GM23338 (cell line): Measurements from ENCODE around the gene ZBTB37. TPM values are rescaled to one million over a fixed set of nuclear protein-coding genes. Genes with fewer than 3 reads are reported as not detected.

Experiments
- ATAC-seq: fragments of 200-7000 bp; cut with Tn5 transposase; 3 replicates; pipeline ENCODE4 v1.9.1; 2020
- DNase-seq: peaks from one replicate; pipeline ENCODE4 v3.0.0-alpha.2; 2015; ENCODE audit warnings: low spot score
- H2AFZ ChIP-seq: fragments of 200-600 bp; sonication (generic); 2 replicates; pipeline ENCODE4 v1.8.0; 2016; ENCODE audit warnings: antibody characterized with exemption, mild to moderate bottlenecking, moderate library complexity
- H3F3A ChIP-seq: fragments of 200-600 bp; sonication (generic); replicated peaks from 2 replicates; pipeline ENCODE4 v1.8.0; 2017; ENCODE audit warnings: antibody characterized with exemption, mixed run types, low read depth
- H3K27ac ChIP-seq: fragments of 200-600 bp; sonication (generic); 2 replicates; pipeline ENCODE4 v1.6.1; 2016; ENCODE audit warnings: low read depth
- H3K27me3 ChIP-seq: fragments of 200-600 bp; sonication (generic); 2 replicates; pipeline ENCODE4 v1.8.0; 2016; ENCODE audit warnings: mild to moderate bottlenecking, mixed run types, moderate library complexity; ENCODE audit not compliant: insufficient read depth
- H3K36me3 ChIP-seq: fragments of 200-600 bp; sonication (generic); 2 replicates; pipeline ENCODE4 v1.8.0; 2016; ENCODE audit warnings: mild to moderate bottlenecking; ENCODE audit not compliant: insufficient read depth
- H3K4me1 ChIP-seq: fragments of 200-600 bp; sonication (generic); 2 replicates; pipeline ENCODE4 v1.8.0; 2016; ENCODE audit warnings: mild to moderate bottlenecking, moderate library complexity; ENCODE audit not compliant: insufficient read depth
- H3K4me2 ChIP-seq: fragments of 200-600 bp; sonication (generic); 2 replicates; pipeline ENCODE4 v1.7.1; 2017; ENCODE audit warnings: mixed run types
- H3K4me3 ChIP-seq: fragments of 200-600 bp; sonication (generic); 2 replicates; pipeline ENCODE4 v1.6.1; 2016; ENCODE audit warnings: mixed run types
- H3K79me2 ChIP-seq: fragments of 200-600 bp; sonication (generic); replicated peaks from 2 replicates; pipeline ENCODE4 v1.8.0; 2017; ENCODE audit warnings: mild to moderate bottlenecking; ENCODE audit not compliant: insufficient read depth
- H3K9me2 ChIP-seq: fragments of 200-600 bp; sonication (generic); 2 replicates; pipeline ENCODE4 v1.8.0; 2017; ENCODE audit not compliant: insufficient read depth
- H4K20me1 ChIP-seq: fragments of 200-600 bp; sonication (generic); replicated peaks from 2 replicates; pipeline ENCODE4 v1.8.0; 2017; ENCODE audit warnings: mild to moderate bottlenecking; ENCODE audit not compliant: insufficient read depth
- H3K27ac Mint-ChIP-seq: 2 replicates; pipeline ENCODE4 v1.8.0; 2020; ENCODE audit warnings: inconsistent platforms, mild to moderate bottlenecking, moderate library complexity, mixed read lengths
- H3K27me3 Mint-ChIP-seq: 3 replicates; pipeline ENCODE4 v1.8.0; 2022; ENCODE audit warnings: low read depth, mild to moderate bottlenecking, moderate library complexity, mixed read lengths, inconsistent platforms; ENCODE audit not compliant: insufficient read depth, poor library complexity
- H3K36me3 Mint-ChIP-seq: 3 replicates; pipeline ENCODE4 v1.8.0; 2021; ENCODE audit warnings: low read depth, mild to moderate bottlenecking, inconsistent platforms, moderate library complexity, mixed read lengths
- H3K4me1 Mint-ChIP-seq: 3 replicates; pipeline ENCODE4 v1.8.0; 2020; ENCODE audit warnings: mild to moderate bottlenecking, inconsistent platforms, mixed read lengths
- H3K4me3 Mint-ChIP-seq: 3 replicates; pipeline ENCODE4 v1.8.0; 2021; ENCODE audit warnings: moderate library complexity, mild to moderate bottlenecking, inconsistent platforms, mixed read lengths
- H3K9me3 Mint-ChIP-seq: 3 replicates; pipeline ENCODE4 v1.8.0; 2020; ENCODE audit warnings: moderate library complexity, mild to moderate bottlenecking, inconsistent platforms, mixed read lengths
- CREB1 ChIP-seq: fragments of 250-450 bp; sonication (Bioruptor Pico); IDR thresholded peaks from 2 replicates; pipeline ENCODE4 v1.5.0; 2020; ENCODE audit warnings: low read depth, mild to moderate bottlenecking, moderate library complexity
- EZH2 ChIP-seq: fragments of 200-600 bp; sonication (generic); IDR thresholded peaks from one replicate; pipeline ENCODE4 v1.8.0; 2017; ENCODE audit warnings: antibody characterized with exemption, mild to moderate bottlenecking, low read depth; ENCODE audit not compliant: unreplicated experiment
- JUNB ChIP-seq: IDR thresholded peaks from one replicate; pipeline ENCODE4 v1.6.1; 2016; ENCODE audit warnings: antibody characterized with exemption; ENCODE audit not compliant: unreplicated experiment
- NANOG ChIP-seq: IDR thresholded peaks from 2 replicates; pipeline ENCODE4 v1.6.1; 2016; ENCODE audit warnings: antibody characterized with exemption, borderline replicate concordance
- POLR2AphosphoS5 ChIP-seq: IDR thresholded peaks from 2 replicates; pipeline ENCODE4 v1.6.1; 2016; ENCODE audit warnings: antibody characterized with exemption, low read depth
- ZNF331 ChIP-seq: fragments of 250-450 bp; sonication (Bioruptor Pico); IDR thresholded peaks from 2 replicates; pipeline ENCODE4 v1.5.0; 2020; ENCODE audit warnings: low read depth, mild to moderate bottlenecking, moderate library complexity
- polyA plus RNA-seq: library from polyadenylated mRNA; unstranded; fragments of >200 nt; fragmentation: Nextera tagmentation; extraction: Ambion mirVana; gene quantifications from 2 replicates; pipeline ENCODE4 v1.2.1, GENCODE V29; 2016
- total RNA-seq: library from RNA; depleted of rRNA; stranded (reverse); fragments of >200 nt; shearing (Covaris generic); gene quantifications from 2 replicates; pipeline ENCODE4 v1.2.3, GENCODE V29; 2014
- TF ChIP-seq, protein P1 (sequence below), 2 experiments: fragments of 200-600 bp in 1 of 2; sonication (generic) in 1 of 2; conservative IDR thresholded peaks; 2 replicates each; pipeline versions ENCODE4 v1.5.1 to v1.6.1; 2016 to 2017; ENCODE audit warnings: antibody characterized with exemption in 2 of 2, low read depth in 2 of 2, mild to moderate bottlenecking in 2 of 2, moderate library complexity in 1 of 2
- TF ChIP-seq, protein P2 (sequence below): IDR thresholded peaks from one replicate; pipeline ENCODE4 v1.6.1; 2018; ENCODE audit warnings: antibody characterized with exemption; ENCODE audit not compliant: unreplicated experiment

The ZBTB37 gene
- total and polyA plus RNA-seq, 2 experiments from 2014 or later = 2.7 to 15.8 TPM

DNA sequence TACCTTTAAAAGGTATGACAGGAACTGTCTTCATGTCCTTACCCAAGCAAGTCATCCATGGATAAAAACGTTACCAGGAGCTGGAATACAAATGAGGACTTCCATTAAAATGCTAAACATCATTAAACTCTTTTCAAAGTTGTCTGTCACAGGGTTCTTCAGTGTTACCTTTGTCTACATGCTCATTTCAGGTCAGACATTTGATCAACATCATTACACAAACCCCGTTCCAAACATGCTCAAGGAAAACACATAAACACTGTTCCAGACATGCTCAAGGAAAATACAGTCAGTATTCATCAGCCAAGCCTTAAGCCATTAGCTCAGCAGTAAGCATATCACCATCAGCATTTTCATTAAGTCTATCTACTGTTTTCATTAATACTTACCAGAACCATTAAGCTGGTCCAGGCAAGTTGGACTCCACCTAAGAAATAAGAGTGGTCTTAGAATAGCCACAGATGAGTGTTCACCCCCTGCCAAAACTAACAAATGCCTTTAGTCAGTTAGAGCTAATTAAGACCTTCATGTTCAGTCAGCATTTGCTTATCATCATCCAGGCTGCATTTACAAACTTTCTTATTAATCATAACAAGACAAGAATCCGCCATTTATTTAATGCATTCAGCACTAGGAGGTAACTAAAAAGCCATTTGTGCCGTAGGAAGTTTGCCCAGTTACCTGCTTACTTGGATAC, 2.6 kb upstream of the ZBTB37 start:
- H3K4me3 Mint-ChIP-seq = peak overlapping the region; percentile 100
- no peaks in the 10 kb centered on the region for H3K9me2 ChIP-seq
- H3K27me3 ChIP-seq = no peaks in the 10 kb centered on the region
- peak overlapping the region; percentile 96 for H3K27ac ChIP-seq
- no peak overlapping the region for H2AFZ ChIP-seq
- peaks cover 45% of the 10 kb centered on the region for H3K79me2 ChIP-seq
- peaks cover 74% of the 10 kb centered on the region for H3K36me3 Mint-ChIP-seq
- TF ChIP-seq ZNF331 (CRISPR knock-in tag) (0 out of 2 replicates have a peak, but pooled peaks have one; percentile 26), POLR2AphosphoS5 (peak; percentile 56; the same call in 1 of the 2 replicates), JUNB (no peak)
- peaks cover 33% of the 10 kb centered on the region for H3K4me1 Mint-ChIP-seq
- H4K20me1 ChIP-seq = peaks cover 16% of the 10 kb centered on the region
- DNase-seq = no peak
- peaks cover 35% of the 10 kb centered on the region for H3K4me1 ChIP-seq
- H3K4me3 ChIP-seq = peak overlapping the region; percentile 90
- H3F3A ChIP-seq = peaks cover 71% of the 10 kb centered on the region
- H3K4me2 ChIP-seq = peak overlapping the region; percentile 87
- ATAC-seq = no peak
- peak overlapping the region; percentile 100 for H3K27ac Mint-ChIP-seq
- H3K36me3 ChIP-seq = peaks cover 39% of the 10 kb centered on the region
- peaks cover 13% of the 10 kb centered on the region; the same call in 2 of the 3 replicates for H3K9me3 Mint-ChIP-seq
- H3K27me3 Mint-ChIP-seq = peaks cover 57% of the 10 kb centered on the region

DNA sequence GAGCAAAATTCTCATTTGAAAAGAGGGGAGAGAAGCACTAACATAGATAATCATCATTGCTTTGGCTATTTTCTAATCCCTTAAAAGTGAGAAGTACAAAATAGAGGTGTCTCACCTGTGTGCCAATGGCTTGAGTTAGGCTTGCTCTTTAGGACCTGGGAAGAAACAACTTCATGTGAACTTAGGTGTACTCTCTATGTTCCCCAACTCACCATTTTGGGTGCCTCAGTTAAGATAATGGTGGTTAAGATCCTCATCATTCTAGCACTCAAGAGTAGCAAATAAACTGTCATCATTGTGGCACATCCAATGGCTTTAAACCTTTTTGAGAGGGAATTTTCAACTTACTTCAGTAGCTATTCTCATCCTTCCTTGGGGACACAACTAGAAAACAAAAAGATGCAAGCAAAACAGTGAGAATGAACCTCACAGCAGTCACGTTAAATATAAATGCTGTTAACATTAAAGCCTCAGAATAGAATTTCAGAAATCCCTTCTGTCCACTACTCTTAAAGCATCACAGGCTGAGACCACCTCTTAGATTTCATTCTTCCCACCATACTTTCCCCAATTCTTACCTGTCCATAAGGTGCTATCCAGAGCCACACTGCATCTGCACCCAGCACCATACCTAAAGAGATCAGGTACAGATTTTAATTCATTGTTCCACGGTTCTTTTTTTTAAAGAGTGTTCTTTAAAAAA, 1.6 kb upstream of the ZBTB37 start:
- TF ChIP-seq POLR2AphosphoS5 (peak; percentile 7; the same call in 1 of the 2 replicates), NANOG (no peak)
- Histone ChIP-seq H3F3A (peaks cover 66% of the 10 kb centered on the region), H2AFZ (no peak overlapping the region), H3K27me3 (no peaks in the 10 kb centered on the region), H3K36me3 (peaks cover 42% of the 10 kb centered on the region), H3K9me2 (no peaks in the 10 kb centered on the region), H3K27ac (peak overlapping the region; percentile 96), H3K4me1 (peaks cover 35% of the 10 kb centered on the region), H4K20me1 (peaks cover 16% of the 10 kb centered on the region), H3K79me2 (peaks cover 54% of the 10 kb centered on the region), H3K4me2 (peak overlapping the region; percentile 87), H3K4me3 (peak overlapping the region; percentile 90)
- H3K9me3 Mint-ChIP-seq = peaks cover 13% of the 10 kb centered on the region; the same call in 2 of the 3 replicates
- no peak for DNase-seq
- H3K4me1 Mint-ChIP-seq = peaks cover 40% of the 10 kb centered on the region
- H3K4me3 Mint-ChIP-seq = peak overlapping the region; percentile 100
- H3K27ac Mint-ChIP-seq = peak overlapping the region; percentile 100
- ATAC-seq = no peak
- peaks cover 50% of the 10 kb centered on the region for H3K27me3 Mint-ChIP-seq
- peaks cover 74% of the 10 kb centered on the region for H3K36me3 Mint-ChIP-seq

DNA sequence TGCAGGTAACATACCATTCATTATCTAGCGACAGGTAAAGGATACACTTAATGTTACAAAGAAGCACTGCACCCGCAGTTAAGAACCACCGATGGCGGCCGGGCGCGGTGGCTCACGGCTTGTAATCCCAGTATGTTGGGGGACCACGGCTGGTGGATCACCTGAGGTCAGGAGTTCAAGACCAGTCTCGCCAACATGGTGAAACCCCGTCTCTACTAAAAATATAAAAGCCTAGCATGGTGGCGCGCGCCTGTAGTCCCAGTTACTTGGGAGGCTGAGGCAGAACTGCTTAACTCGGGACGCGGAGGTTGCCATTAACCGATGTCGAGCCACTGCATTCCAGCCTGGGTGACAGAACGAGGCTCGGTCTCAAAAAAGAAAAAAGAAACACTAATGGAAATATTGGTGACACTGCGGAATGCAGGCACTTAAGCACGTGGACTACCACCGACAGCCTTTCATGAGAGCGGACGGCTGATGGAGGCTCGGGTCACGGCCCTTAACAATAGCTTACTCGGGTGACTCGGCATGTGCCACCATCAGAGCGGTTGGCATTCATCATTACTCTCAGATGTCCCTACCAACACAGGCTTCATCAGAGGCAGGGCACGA, 933 bp upstream of the ZBTB37 start:
- DNase-seq = no peak

More for the DNA sequence above, 933 bp upstream of the ZBTB37 start:
- H4K20me1 ChIP-seq = peaks cover 16% of the 10 kb centered on the region
- peak overlapping the region; percentile 100 for H3K4me3 Mint-ChIP-seq
- H3F3A ChIP-seq = peaks cover 59% of the 10 kb centered on the region
- peaks cover 35% of the 10 kb centered on the region for H3K4me1 ChIP-seq
- peak overlapping the region; percentile 87 for H3K4me2 ChIP-seq
- H3K27me3 Mint-ChIP-seq = peaks cover 48% of the 10 kb centered on the region
- no peak overlapping the region for H2AFZ ChIP-seq
- peak overlapping the region; percentile 100 for H3K27ac Mint-ChIP-seq
- peaks cover 41% of the 10 kb centered on the region for H3K4me1 Mint-ChIP-seq
- no peaks in the 10 kb centered on the region for H3K9me2 ChIP-seq
- H3K27ac ChIP-seq = peak overlapping the region; percentile 96
- H3K79me2 ChIP-seq = peaks cover 61% of the 10 kb centered on the region
- TF ChIP-seq ZNF331 (CRISPR knock-in tag) (no peak), CREB1 (CRISPR knock-in tag) (no peak), EZH2 (no peak), POLR2AphosphoS5 (no peak)
- TF ChIP-seq, protein P1, sequence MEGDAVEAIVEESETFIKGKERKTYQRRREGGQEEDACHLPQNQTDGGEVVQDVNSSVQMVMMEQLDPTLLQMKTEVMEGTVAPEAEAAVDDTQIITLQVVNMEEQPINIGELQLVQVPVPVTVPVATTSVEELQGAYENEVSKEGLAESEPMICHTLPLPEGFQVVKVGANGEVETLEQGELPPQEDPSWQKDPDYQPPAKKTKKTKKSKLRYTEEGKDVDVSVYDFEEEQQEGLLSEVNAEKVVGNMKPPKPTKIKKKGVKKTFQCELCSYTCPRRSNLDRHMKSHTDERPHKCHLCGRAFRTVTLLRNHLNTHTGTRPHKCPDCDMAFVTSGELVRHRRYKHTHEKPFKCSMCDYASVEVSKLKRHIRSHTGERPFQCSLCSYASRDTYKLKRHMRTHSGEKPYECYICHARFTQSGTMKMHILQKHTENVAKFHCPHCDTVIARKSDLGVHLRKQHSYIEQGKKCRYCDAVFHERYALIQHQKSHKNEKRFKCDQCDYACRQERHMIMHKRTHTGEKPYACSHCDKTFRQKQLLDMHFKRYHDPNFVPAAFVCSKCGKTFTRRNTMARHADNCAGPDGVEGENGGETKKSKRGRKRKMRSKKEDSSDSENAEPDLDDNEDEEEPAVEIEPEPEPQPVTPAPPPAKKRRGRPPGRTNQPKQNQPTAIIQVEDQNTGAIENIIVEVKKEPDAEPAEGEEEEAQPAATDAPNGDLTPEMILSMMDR (conservative IDR thresholded peaks at IDR 0.05; ENCODE audit: low read depth in 2 of 2) = no peak
- TF ChIP-seq, protein P2, sequence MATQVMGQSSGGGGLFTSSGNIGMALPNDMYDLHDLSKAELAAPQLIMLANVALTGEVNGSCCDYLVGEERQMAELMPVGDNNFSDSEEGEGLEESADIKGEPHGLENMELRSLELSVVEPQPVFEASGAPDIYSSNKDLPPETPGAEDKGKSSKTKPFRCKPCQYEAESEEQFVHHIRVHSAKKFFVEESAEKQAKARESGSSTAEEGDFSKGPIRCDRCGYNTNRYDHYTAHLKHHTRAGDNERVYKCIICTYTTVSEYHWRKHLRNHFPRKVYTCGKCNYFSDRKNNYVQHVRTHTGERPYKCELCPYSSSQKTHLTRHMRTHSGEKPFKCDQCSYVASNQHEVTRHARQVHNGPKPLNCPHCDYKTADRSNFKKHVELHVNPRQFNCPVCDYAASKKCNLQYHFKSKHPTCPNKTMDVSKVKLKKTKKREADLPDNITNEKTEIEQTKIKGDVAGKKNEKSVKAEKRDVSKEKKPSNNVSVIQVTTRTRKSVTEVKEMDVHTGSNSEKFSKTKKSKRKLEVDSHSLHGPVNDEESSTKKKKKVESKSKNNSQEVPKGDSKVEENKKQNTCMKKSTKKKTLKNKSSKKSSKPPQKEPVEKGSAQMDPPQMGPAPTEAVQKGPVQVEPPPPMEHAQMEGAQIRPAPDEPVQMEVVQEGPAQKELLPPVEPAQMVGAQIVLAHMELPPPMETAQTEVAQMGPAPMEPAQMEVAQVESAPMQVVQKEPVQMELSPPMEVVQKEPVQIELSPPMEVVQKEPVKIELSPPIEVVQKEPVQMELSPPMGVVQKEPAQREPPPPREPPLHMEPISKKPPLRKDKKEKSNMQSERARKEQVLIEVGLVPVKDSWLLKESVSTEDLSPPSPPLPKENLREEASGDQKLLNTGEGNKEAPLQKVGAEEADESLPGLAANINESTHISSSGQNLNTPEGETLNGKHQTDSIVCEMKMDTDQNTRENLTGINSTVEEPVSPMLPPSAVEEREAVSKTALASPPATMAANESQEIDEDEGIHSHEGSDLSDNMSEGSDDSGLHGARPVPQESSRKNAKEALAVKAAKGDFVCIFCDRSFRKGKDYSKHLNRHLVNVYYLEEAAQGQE = no peak
- H3K36me3 Mint-ChIP-seq = peaks cover 71% of the 10 kb centered on the region
- peaks cover 13% of the 10 kb centered on the region; the same call in 2 of the 3 replicates for H3K9me3 Mint-ChIP-seq
- H3K4me3 ChIP-seq = peak overlapping the region; percentile 90
- peaks cover 42% of the 10 kb centered on the region for H3K36me3 ChIP-seq
- no peaks in the 10 kb centered on the region for H3K27me3 ChIP-seq
- no peak for ATAC-seq
